Bronchial epithelial cell (primary cell): ENCODE measurements around the gene PACS1. TPM values are rescaled to one million over a fixed set of nuclear protein-coding genes. Genes with fewer than 3 reads are reported as not detected.

ENCODE experiments used
- DNase-seq: peaks from one replicate; pipeline ENCODE4 v3.0.0-alpha.2; 2010; ENCODE audit warnings: low read depth
- FAIRE-seq: peaks from 2 replicates; lab custom pipeline; 2011; peaks lifted over from hg19 to GRCh38; lab: Jason Lieb, UNC
- H3K27me3 ChIP-seq: 2 replicates; pipeline ENCODE4 v1.5.1; 2011; ENCODE audit warnings: low read length; ENCODE audit not compliant: control insufficient read depth, insufficient read depth
- H3K36me3 ChIP-seq: 2 replicates; pipeline ENCODE4 v1.5.1; 2011; ENCODE audit warnings: low read length; ENCODE audit not compliant: control insufficient read depth, insufficient read depth
- H3K4me3 ChIP-seq: 2 replicates; pipeline ENCODE4 v1.5.1; 2011; ENCODE audit warnings: mild to moderate bottlenecking, low read depth, low read length, control low read depth
- CTCF ChIP-seq: IDR thresholded peaks from 2 replicates; pipeline ENCODE4 v1.5.1; 2011; ENCODE audit warnings: mild to moderate bottlenecking, moderate library complexity, low read length, control low read depth, inconsistent platforms; ENCODE audit not compliant: insufficient read depth, severe bottlenecking
- total RNA-seq: library from RNA; depleted of rRNA; stranded (reverse); fragments of >200 nt; gene quantifications from 2 replicates; pipeline ENCODE4 v1.2.1, GENCODE V29; 2014

PACS1 gene
- total RNA-seq, 1 donor from 2014 or later, result 6.8 TPM

- FAIRE-seq, result no peak
- Histone ChIP-seq H3K36me3 (peaks cover 23% of the 10 kb centered on the region), H3K4me3 (no peak overlapping the region), H3K27me3 (no peaks in the 10 kb centered on the region)
- no peak for DNase-seq
- TF ChIP-seq CTCF, result peak; percentile 59
Measured at GRCh38 chr11:66264914-66265313, 194.8 kb downstream of the PACS1 start.

- H3K4me3 ChIP-seq, result no peak overlapping the region
Measured at GRCh38 chr11:66265531-66266377, 195.7 kb downstream of the PACS1 start.

GRCh38 chr11:66266378-66267038, 196.4 kb downstream of the PACS1 start:
- H3K36me3 ChIP-seq, result peaks cover 23% of the 10 kb centered on the region

More at GRCh38 chr11:66265531-66266377, 195.7 kb downstream of the PACS1 start:
- no peak for TF ChIP-seq CTCF
- no peaks in the 10 kb centered on the region for H3K27me3 ChIP-seq
- DNase-seq (no peak), FAIRE-seq (no peak)
- H3K36me3 ChIP-seq, result peaks cover 23% of the 10 kb centered on the region

GRCh38 chr11:66267039-66267378, 196.9 kb downstream of the PACS1 start:
- TF ChIP-seq CTCF, result no peak
- Histone ChIP-seq H3K36me3 (peaks cover 22% of the 10 kb centered on the region), H3K4me3 (peak overlapping the region; percentile 90), H3K27me3 (no peaks in the 10 kb centered on the region)
- DNase-seq, result no peak
- FAIRE-seq, result no peak

More at GRCh38 chr11:66266378-66267038, 196.4 kb downstream of the PACS1 start:
- DNase-seq (no peak), FAIRE-seq (no peak)
- no peak overlapping the region for H3K4me3 ChIP-seq
- TF ChIP-seq CTCF, result no peak
- no peaks in the 10 kb centered on the region for H3K27me3 ChIP-seq

- TF ChIP-seq CTCF, result no peak
- Histone ChIP-seq H3K4me3 (peak overlapping the region; percentile 90), H3K36me3 (peaks cover 25% of the 10 kb centered on the region), H3K27me3 (no peaks in the 10 kb centered on the region)
- DNase-seq (peak; percentile 48), FAIRE-seq (no peak)
Measured at GRCh38 chr11:66267379-66268243, 197.5 kb downstream of the PACS1 start.
